ENCODE results near the gene IL17RC.

DNA sequence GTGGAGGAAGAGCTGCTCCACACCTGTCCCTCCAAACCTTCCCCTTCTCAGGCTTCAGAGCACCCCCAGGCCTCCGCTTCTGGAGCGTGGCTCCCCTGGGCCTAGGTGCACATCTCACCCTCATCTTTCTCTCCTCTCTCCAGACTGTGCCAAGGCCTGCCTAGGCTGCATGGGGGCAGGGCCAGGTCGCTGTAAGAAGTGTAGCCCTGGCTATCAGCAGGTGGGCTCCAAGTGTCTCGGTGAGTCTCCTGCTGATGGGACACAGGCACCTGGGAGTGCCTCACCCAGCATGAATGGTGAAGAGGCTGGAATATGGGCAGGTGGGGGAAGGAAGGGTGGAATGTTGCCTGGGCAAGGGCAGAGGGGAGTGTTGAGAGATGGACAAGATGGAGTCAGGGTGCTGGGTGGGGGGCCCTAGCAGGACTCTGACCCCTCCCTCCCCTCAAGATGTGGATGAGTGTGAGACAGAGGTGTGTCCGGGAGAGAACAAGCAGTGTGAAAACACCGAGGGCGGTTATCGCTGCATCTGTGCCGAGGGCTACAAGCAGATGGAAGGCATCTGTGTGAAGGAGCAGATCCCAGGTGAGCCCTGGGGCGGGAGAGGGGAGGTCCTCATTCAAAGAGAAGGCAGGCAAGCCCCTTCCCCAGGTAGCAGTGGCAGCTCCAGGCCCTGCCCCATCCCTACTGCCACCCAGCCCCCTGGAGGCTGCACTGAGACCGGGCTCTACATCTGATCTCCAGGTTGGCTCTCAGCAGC is 26.2 kb downstream of the IL17RC start:
- TF ChIP-seq, protein P1, sequence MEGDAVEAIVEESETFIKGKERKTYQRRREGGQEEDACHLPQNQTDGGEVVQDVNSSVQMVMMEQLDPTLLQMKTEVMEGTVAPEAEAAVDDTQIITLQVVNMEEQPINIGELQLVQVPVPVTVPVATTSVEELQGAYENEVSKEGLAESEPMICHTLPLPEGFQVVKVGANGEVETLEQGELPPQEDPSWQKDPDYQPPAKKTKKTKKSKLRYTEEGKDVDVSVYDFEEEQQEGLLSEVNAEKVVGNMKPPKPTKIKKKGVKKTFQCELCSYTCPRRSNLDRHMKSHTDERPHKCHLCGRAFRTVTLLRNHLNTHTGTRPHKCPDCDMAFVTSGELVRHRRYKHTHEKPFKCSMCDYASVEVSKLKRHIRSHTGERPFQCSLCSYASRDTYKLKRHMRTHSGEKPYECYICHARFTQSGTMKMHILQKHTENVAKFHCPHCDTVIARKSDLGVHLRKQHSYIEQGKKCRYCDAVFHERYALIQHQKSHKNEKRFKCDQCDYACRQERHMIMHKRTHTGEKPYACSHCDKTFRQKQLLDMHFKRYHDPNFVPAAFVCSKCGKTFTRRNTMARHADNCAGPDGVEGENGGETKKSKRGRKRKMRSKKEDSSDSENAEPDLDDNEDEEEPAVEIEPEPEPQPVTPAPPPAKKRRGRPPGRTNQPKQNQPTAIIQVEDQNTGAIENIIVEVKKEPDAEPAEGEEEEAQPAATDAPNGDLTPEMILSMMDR (IDR thresholded peaks at IDR 0.05) = no peak
- TF ChIP-seq POLR2A (IDR thresholded peaks at IDR 0.05) = no peak

All from esophagus squamous epithelium (tissue), 4 donors.